GM21381 (cell line): ENCODE results near the gene GLIPR1L2.
"Not testable (repeated sequence)": the region's sequence is repeated elsewhere in the genome, so short reads cannot be mapped to it uniquely, and the experiment has no call there.

Experiments used
- ATAC-seq: cut with Tn5 transposase; IDR thresholded peaks from one replicate; pipeline ENCODE4 v1.9.1; 2021; ENCODE audit warnings: mild to moderate bottlenecking, moderate library complexity; ENCODE audit not compliant: unreplicated experiment

Gene GLIPR1L2

GRCh38 chr12:75390899-75391538, at the start of gene GLIPR1L2:
GLIPR1L2 (plus strand) TSS chr12:75391089; CDS start chr12:75391117, 28 bp downstream.
- ATAC-seq: peak; percentile 97

DNA sequence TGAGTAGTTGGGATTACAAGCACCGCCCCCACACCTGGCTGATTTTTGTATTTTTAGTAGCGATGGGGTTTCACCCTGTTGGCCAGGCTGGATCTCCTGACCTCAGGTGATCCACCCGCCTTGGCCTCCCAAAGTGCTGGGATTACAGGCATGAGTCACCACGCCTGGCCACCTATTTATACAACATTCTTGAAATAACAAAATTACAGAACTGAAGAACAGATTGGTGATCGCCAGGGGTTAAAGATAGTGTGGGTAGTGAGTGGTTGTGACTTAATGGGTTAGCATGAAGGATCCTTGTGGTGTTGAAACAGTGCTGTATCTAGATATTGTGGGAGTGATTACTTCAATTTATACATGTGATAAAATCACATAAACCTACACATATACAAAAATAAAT, 49.0 kb upstream of the GLIPR1L2 start:
- no peak for ATAC-seq

GRCh38 chr12:75345531-75345930, 45.4 kb upstream of the GLIPR1L2 start:
- ATAC-seq: no peak

DNA sequence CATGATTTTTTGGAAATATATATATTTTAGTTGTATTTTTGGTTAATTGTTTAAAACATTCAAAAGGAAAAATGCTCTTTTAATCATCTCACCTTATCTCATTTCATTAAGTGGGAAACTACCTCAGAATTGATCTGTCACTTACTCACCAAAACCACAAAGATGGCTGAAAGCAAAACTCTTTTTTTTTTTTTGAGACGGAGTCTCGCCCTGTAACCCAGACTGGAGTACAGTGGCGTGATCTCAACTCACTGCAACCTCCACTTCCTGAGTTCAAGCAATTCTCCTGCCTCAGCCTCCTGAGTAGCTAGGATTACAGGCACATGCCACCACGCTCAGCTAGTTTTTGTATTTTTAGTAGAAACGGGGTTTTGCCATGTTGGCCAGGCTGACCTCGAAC, 44.7 kb upstream of the GLIPR1L2 start:
- not testable (repeated sequence) for ATAC-seq

- no peak for ATAC-seq
Observed at GRCh38 chr12:75349946-75350345, 40.9 kb upstream of the GLIPR1L2 start.

- no peak for ATAC-seq
Observed at GRCh38 chr12:75350413-75350812, 40.5 kb upstream of the GLIPR1L2 start.

GRCh38 chr12:75354011-75354410, 36.9 kb upstream of the GLIPR1L2 start:
- no peak for ATAC-seq

GRCh38 chr12:75360920-75361319, 30.0 kb upstream of the GLIPR1L2 start:
- ATAC-seq: no peak

DNA sequence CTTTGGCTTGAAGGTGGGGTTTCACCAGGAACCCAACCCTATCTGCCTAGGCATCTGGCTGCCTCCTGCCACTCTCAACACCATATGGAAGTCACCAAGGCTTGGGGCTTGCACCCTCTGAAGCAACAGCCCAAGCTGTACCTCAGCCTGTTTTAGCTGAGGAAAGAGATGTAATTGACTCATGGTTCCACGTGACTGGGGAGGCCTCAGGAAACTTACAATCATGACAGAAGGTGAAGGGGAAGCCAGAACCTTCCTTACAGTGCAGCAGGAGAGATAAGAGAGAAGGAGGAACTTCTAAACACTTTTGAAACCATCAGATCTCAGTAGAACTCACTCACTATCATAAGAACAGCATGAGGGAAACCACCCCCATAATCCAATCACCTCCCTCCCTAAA, 29.5 kb upstream of the GLIPR1L2 start:
- ATAC-seq: no peak

DNA sequence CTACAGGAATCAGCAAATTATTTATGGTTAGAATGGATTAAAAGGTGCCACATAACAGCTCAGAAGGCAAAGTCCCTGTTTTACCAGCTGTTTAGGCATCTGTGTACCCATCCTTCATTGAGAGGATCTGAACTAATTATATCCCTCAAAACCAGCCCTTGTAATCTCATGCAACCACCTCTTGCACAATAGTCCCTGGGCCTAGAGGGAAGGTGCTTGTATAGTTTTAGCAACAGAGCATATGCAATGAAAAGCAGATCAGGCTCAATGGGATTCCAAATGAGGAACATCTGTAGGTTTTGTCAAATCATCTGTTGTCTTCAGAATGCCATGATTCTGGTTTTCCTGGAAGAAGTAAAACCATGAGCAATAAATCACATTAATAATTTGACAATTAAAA, 26.0 kb upstream of the GLIPR1L2 start:
- ATAC-seq: no peak

GRCh38 chr12:75366629-75367028, 24.3 kb upstream of the GLIPR1L2 start:
- peak; percentile 90 for ATAC-seq

GRCh38 chr12:75374971-75375370, 15.9 kb upstream of the GLIPR1L2 start:
- no peak for ATAC-seq

DNA sequence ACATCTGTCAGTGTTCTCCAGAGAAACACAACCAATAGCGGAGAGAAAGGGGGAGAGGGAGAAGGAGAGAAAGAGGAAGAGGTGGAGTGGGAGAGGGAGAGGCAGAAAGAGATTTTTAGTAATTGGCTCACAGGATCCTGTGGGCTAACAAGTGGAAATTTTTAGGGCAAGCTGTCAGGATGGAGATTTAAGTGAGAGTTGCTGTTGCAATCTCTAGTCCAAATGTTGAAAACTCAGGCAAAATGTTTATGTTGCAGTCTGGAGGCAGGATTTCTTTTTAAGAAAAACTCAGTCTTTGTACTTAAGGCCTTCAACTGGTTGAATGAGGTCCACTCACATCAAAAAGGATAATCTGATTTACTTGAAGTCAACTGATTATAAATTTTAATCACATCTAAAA, 12.5 kb upstream of the GLIPR1L2 start:
- no peak for ATAC-seq

GRCh38 chr12:75389061-75389460, 1.8 kb upstream of the GLIPR1L2 start:
- no peak for ATAC-seq

- no peak for ATAC-seq
Observed at GRCh38 chr12:75389706-75390105, 1.2 kb upstream of the GLIPR1L2 start.

- ATAC-seq: peak; percentile 1
Observed at GRCh38 chr12:75390156-75390898, 562 bp upstream of the GLIPR1L2 start.

DNA sequence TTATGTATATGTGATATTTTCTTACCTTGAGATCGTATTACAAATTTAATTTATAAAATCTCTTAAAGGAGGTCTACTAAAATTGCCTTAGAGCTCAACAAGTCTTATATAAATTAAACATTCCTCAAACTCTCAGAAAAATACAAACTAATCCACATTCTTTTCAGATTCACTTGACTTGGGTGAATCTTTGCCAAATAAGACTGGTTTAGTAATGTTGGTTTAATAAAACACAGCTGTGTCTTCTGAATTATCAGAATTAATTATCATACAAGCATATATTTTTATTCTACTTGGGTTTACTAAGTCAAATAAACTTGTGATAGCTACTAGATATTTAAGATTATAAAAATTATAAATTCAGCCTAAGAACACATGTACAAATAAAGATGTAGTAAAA, 13.3 kb downstream of the GLIPR1L2 start:
- no peak for ATAC-seq

GRCh38 chr12:75407683-75408082, 16.8 kb downstream of the GLIPR1L2 start:
- ATAC-seq: no peak

DNA sequence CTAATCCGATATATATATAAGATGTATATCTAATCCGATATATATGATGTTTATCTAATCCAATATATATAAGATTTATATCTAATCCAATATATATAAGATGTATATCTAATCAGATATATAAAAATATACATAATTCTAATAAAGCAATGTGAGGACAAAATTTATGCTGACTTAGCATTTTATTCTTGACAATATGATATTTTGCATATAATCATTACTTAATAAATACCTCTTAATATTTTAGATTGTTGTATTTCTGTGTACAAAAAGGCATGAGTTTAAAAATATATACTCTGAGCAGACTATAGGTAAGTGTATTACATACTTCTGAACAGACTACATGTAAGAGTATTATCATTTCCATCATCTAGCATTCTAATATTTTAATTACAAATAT, 18.9 kb downstream of the GLIPR1L2 start:
- no peak for ATAC-seq

DNA sequence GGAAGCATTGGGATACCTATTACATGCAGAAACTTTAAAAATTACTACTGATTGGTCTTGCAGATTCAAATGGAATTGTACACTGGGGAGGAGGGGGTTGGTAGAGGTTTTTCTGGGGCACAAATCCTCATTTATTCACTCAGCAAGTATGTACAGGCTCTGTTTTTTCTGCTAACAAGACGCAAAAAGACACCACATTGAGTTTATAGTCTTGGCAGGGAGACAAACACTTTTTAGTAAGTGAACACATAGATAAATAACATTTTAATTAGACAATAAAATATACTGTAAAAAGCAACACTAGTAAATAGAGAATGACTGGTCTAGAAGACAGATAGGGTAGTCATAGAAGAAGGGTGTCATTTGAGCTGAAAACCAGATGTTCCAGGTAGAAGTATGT, 23.8 kb downstream of the GLIPR1L2 start:
- no peak for ATAC-seq

DNA sequence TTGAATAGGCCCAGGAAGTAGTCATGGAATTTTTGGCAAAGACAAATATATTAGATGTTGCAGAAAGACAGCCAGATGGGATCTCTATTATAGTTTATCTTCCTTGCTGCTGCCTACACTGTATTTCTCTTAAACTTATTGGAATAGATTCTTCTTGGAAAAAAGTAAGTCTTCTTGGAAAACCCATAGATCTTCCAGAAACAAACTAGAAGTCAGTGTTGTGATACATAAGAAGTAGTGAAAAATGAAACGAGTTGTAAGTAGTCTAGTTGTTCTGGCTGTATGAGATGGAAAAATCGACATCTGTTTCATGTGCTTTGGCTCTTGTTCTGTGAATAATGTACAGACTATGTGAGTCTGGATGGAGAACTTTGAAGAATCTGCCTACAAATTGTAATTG, 29.0 kb downstream of the GLIPR1L2 start:
- ATAC-seq: no peak

- no peak for ATAC-seq
Observed at GRCh38 chr12:75427491-75427890, 36.6 kb downstream of the GLIPR1L2 start.

DNA sequence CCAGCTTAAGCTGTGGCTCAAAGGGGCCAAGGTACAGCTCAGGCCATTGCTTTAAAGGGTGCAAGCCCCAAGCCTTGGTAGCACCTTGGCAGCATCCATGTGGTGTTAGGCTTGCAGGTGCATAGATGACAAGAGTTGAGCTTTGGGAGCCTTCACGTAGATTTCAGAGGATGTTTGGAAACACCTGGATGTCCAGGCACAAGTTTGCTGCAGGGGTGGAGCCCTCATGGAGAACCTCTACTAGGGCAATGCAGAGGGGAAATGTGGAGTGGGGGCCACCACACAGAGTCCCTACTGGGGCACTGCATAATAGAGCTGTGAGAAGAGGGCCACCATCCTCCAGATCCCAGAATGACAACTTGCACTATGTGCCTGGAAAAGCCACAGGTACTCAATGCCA, 37.9 kb downstream of the GLIPR1L2 start:
- ATAC-seq: no peak
